GM21737 (cell line): ENCODE measurements around the gene SSBP4.
"Not testable (repeated sequence)": the region's sequence is repeated elsewhere in the genome, so short reads cannot be mapped to it uniquely, and the experiment has no call there.

ENCODE experiments used
- ATAC-seq: cut with Tn5 transposase; IDR thresholded peaks from one replicate; pipeline ENCODE4 v1.9.1; 2021; ENCODE audit warnings: mild to moderate bottlenecking, moderate library complexity; ENCODE audit not compliant: unreplicated experiment

Gene SSBP4

GRCh38 chr19:18419195-18419698 is at the start of gene SSBP4:
Gene SSBP4, plus strand, starts transcription at chr19:18419398. Its CDS starts 251 bp downstream, at chr19:18419649.
- ATAC-seq = peak; percentile 31

- ATAC-seq = no peak
Measured at GRCh38 chr19:18373407-18373891, 45.7 kb upstream of the SSBP4 start.

- ATAC-seq = peak; percentile 74
Measured at GRCh38 chr19:18373892-18374629, 45.1 kb upstream of the SSBP4 start.

- ATAC-seq = no peak
Measured at GRCh38 chr19:18377026-18377425, 42.2 kb upstream of the SSBP4 start.

- ATAC-seq = no peak
Measured at GRCh38 chr19:18379803-18380747, 39.1 kb upstream of the SSBP4 start.

GRCh38 chr19:18380843-18381242 is 38.4 kb upstream of the SSBP4 start:
- ATAC-seq = no peak

GRCh38 chr19:18383622-18384021 is 35.6 kb upstream of the SSBP4 start:
- ATAC-seq = not testable (repeated sequence)

GRCh38 chr19:18384775-18385174 is 34.4 kb upstream of the SSBP4 start:
- ATAC-seq = no peak

- no peak for ATAC-seq
Measured at GRCh38 chr19:18385359-18385674, 33.9 kb upstream of the SSBP4 start.

- no peak for ATAC-seq
Measured at GRCh38 chr19:18385675-18386542, 33.3 kb upstream of the SSBP4 start, which contains the start of gene GDF15. Gene GDF15, plus strand, starts transcription at chr19:18386158. Its CDS starts 32 bp downstream, at chr19:18386190.

GRCh38 chr19:18386543-18387271 is 32.5 kb upstream of the SSBP4 start:
- no peak for ATAC-seq

- peak; percentile 77 for ATAC-seq
Measured at GRCh38 chr19:18388100-18388959, 30.9 kb upstream of the SSBP4 start.

- no peak for ATAC-seq
Measured at GRCh38 chr19:18388960-18389725, 30.1 kb upstream of the SSBP4 start.

GRCh38 chr19:18389726-18390064 is 29.5 kb upstream of the SSBP4 start:
- ATAC-seq = no peak

- ATAC-seq = no peak
Measured at GRCh38 chr19:18390065-18390907, 28.9 kb upstream of the SSBP4 start.

- no peak for ATAC-seq
Measured at GRCh38 chr19:18391509-18392075, 27.6 kb upstream of the SSBP4 start.

GRCh38 chr19:18392417-18392816 is 26.8 kb upstream of the SSBP4 start:
- no peak for ATAC-seq
